ENCODE data around the gene IGF2BP2. TPM values are rescaled to one million over a fixed set of nuclear protein-coding genes. Genes with fewer than 3 reads are reported as not detected.
A peak's percentile ranks its signal among the peaks of the same experiment; 100 is the strongest.

The IGF2BP2 gene
- total RNA-seq, 1 experiment from 2014 or later = 135 TPM

DNA sequence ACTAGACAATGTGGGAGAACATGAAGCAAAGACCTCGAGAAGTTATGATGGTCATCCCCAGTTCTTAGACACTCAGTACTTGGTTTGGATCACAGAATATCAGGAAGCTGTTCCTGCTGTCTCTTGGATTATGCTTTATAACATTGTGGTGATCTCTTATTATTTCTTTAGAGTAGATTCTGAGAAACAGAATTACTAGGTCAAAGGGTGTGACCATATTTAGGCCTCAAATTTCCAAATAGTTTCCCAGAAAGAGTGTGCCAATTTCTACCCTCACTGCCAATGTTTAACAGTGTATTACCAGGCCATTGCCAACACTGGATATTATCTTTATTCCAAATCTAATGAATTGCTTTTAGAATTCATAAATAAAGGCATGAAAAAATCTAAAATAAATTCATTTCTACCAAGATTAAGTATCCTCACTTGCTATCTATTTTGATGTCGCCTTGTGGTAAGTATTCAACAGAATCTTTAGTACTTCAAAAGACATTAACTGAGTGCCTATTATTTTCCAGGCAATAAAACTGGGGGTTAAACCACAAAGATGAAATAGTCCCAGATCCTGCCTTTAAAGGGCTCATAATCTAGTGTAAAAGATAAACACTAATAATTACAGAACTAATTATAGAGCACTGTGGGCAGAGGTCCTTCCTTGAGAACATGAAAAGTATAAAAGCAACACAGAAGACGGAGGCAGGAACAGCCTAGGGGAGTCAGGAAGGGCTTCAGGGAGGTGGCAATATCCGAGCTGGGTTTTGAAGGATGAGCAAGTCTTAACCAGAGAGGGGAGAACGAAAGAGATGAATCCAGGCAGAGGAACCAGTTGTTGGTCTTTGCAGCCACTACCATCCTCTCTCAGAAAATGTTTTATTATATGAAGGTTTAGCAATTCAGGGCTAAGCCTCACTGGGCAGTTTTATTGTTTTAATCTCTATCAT, 86.8 kb downstream of the IGF2BP2 start:
- BruUV-seq (replicated peaks) = no TSS peak
- H3K36me3 ChIP-seq (ENCODE audit: control insufficient read depth in 1 of 2, insufficient read depth in 2 of 2, low read length in 2 of 2) = no peaks in the 10 kb centered on the region
- no peak for DNase-seq (ENCODE audit: low read depth, low spot score)
- TF ChIP-seq YY1 (IDR thresholded peaks at IDR 0.05; ENCODE audit: extremely low read depth, insufficient replicate concordance, low read depth, low read length) = no peak
- ChIA-PET POLR2A (no interaction called here), RAD21 (ENCODE audit: low non-redundant PET in 1 of 2, low total read pairs in 2 of 2, uncharacterized antibody in 2 of 2, unreplicated experiment in 2 of 2) (no interaction called here), CTCF (no interaction called here)
- H3K9me3 ChIP-seq (ENCODE audit: control insufficient read depth in 1 of 2, insufficient read depth in 1 of 2, low read depth in 1 of 2, low read length in 2 of 2) = no peaks in the 10 kb centered on the region
- ATAC-seq = no peak
- H3K27me3 ChIP-seq (ENCODE audit: insufficient read depth, low read length) = no peaks in the 10 kb centered on the region
- no peaks in the 10 kb centered on the region for H3K9me2 ChIP-seq (ENCODE audit: insufficient read depth)
- H3K27ac ChIP-seq (ENCODE audit: low read depth, low read length) = no peak overlapping the region
- H3K79me2 ChIP-seq (ENCODE audit: insufficient read depth, low read length) = peaks cover 97% of the 10 kb centered on the region
- peaks cover 16 to 52% of the 10 kb centered on the region in 2 experiments for H3K4me1 ChIP-seq (ENCODE audit: control insufficient read depth in 1 of 2, insufficient read depth in 2 of 2, low read length in 2 of 2)
- peak overlapping the region; percentile 15; the same call in 1 of the 2 replicates for H3K4me2 ChIP-seq (ENCODE audit: low read length)
- H2AFZ ChIP-seq (ENCODE audit: low read depth, low read length, poor library complexity, severe bottlenecking) = no peak overlapping the region
- intact Hi-C loops (cut with micrococcal nuclease) = no loop called here
- H3K9ac ChIP-seq (ENCODE audit: low read length) = no peak overlapping the region
- H3K4me3 ChIP-seq (replicated peaks in 1 of 2; ENCODE audit: low read depth in 1 of 2, low read length in 2 of 2) = no peak overlapping the region
- peaks cover 46% of the 10 kb centered on the region; the same call in 1 of the 2 replicates for H4K20me1 ChIP-seq (ENCODE audit: insufficient read depth)

- intact Hi-C loops (cut with micrococcal nuclease) = no loop called here
- Histone ChIP-seq H3K9ac (ENCODE audit: low read length) (no peak overlapping the region), H3K9me3 (ENCODE audit: control insufficient read depth in 1 of 2, insufficient read depth in 1 of 2, low read depth in 1 of 2, low read length in 2 of 2) (no peaks in the 10 kb centered on the region), H3K79me2 (ENCODE audit: insufficient read depth, low read length) (peaks cover 97% of the 10 kb centered on the region), H4K20me1 (ENCODE audit: insufficient read depth) (peaks cover 49% of the 10 kb centered on the region; the same call in 1 of the 2 replicates), H3K27me3 (ENCODE audit: insufficient read depth, low read length) (no peaks in the 10 kb centered on the region), H3K36me3 (ENCODE audit: control insufficient read depth in 1 of 2, insufficient read depth in 2 of 2, low read length in 2 of 2) (no peaks in the 10 kb centered on the region), H3K27ac (ENCODE audit: low read depth, low read length) (no peak overlapping the region), H3K9me2 (ENCODE audit: insufficient read depth) (no peaks in the 10 kb centered on the region), H3K4me2 (ENCODE audit: low read length) (peak overlapping the region; percentile 15; the same call in 1 of the 2 replicates), H3K4me3 (replicated peaks in 1 of 2; ENCODE audit: low read depth in 1 of 2, low read length in 2 of 2) (no peak overlapping the region), H3K4me1 (ENCODE audit: control insufficient read depth in 1 of 2, insufficient read depth in 2 of 2, low read length in 2 of 2) (peaks cover 19 to 59% of the 10 kb centered on the region in 2 experiments), H2AFZ (ENCODE audit: low read depth, low read length, poor library complexity, severe bottlenecking) (no peak overlapping the region)
- BruUV-seq (replicated peaks) = no TSS peak
- TF ChIP-seq TCF7L2 (IDR thresholded peaks at IDR 0.05; ENCODE audit: borderline replicate concordance, extremely low read depth, insufficient read depth, insufficient read length) (peak; percentile 45), FOSL1 (IDR thresholded peaks at IDR 0.05; ENCODE audit: low read depth) (0 out of 2 replicates have a peak, but pooled peaks have one; percentile 6), POLR2AphosphoS5 (IDR thresholded peaks at IDR 0.05; ENCODE audit: low read depth, low read length) (no peak), JUND (IDR thresholded peaks at IDR 0.05) (0 out of 2 replicates have a peak, but pooled peaks have one; percentile 6)
- TF ChIP-seq, protein P1, sequence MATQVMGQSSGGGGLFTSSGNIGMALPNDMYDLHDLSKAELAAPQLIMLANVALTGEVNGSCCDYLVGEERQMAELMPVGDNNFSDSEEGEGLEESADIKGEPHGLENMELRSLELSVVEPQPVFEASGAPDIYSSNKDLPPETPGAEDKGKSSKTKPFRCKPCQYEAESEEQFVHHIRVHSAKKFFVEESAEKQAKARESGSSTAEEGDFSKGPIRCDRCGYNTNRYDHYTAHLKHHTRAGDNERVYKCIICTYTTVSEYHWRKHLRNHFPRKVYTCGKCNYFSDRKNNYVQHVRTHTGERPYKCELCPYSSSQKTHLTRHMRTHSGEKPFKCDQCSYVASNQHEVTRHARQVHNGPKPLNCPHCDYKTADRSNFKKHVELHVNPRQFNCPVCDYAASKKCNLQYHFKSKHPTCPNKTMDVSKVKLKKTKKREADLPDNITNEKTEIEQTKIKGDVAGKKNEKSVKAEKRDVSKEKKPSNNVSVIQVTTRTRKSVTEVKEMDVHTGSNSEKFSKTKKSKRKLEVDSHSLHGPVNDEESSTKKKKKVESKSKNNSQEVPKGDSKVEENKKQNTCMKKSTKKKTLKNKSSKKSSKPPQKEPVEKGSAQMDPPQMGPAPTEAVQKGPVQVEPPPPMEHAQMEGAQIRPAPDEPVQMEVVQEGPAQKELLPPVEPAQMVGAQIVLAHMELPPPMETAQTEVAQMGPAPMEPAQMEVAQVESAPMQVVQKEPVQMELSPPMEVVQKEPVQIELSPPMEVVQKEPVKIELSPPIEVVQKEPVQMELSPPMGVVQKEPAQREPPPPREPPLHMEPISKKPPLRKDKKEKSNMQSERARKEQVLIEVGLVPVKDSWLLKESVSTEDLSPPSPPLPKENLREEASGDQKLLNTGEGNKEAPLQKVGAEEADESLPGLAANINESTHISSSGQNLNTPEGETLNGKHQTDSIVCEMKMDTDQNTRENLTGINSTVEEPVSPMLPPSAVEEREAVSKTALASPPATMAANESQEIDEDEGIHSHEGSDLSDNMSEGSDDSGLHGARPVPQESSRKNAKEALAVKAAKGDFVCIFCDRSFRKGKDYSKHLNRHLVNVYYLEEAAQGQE (IDR thresholded peaks at IDR 0.05; ENCODE audit: low read depth) = no peak
- DNase-seq (ENCODE audit: low read depth, low spot score) = no peak
- ChIA-PET RAD21 (ENCODE audit: low non-redundant PET in 1 of 2, low total read pairs in 2 of 2, uncharacterized antibody in 2 of 2, unreplicated experiment in 2 of 2) (no interaction called here), POLR2A (interaction anchor here (1.2 kb wide), 1 partner anchor 48 kb away, joined by 3 read pairs; no protein-coding TSS in a partner anchor), CTCF (no interaction called here)
- no peak for ATAC-seq
Measured at GRCh38 chr3:185737020-185737419, 87.8 kb downstream of the IGF2BP2 start.

All from HCT116 (cell line).